Measurements from ENCODE around the gene DDO. TPM values are rescaled to one million over a fixed set of nuclear protein-coding genes. Genes with fewer than 3 reads are reported as not detected.

The DDO gene
- total and polyA plus RNA-seq, 4 donors, result 0.79 to 3.1 (median 2.0) TPM

DNA sequence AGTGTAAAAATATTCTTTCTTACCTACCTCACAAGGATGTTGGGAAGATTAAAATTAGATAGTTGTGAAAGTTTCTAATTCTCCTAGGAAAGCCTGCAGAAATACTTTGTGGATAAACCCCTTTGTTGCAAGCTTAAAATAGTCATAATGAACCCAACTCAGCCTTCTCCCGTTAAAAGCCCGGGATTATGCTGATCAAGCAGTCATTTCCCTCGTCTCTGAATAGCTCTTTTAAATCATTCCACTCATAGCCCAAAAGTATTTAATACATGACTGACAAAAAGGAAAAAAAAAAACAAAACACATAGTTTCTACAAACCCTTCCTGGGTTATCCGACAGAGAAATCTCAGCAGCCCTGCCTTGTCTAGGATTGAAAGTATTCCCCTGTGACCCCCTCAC is 46.3 kb downstream of the DDO start:
- no peak for ATAC-seq (ENCODE audit: insufficient read depth, low FRiP score)
- H3K36me3 ChIP-seq (ENCODE audit: control insufficient read depth in 4 of 4, insufficient read depth in 4 of 4, low read length in 4 of 4), result no peaks in the 10 kb centered on the region
- H3K9ac ChIP-seq (ENCODE audit: insufficient read depth in 1 of 2, low read length in 2 of 2), result no peak overlapping the region
- WGBS, 2 donors, result 47 to 53% methylated on average over 4 of the region's 4 CpGs
- no peak overlapping the region for H3K4me3 ChIP-seq
- no peaks in the 10 kb centered on the region for H3K9me3 ChIP-seq (ENCODE audit: control insufficient read depth in 4 of 4, insufficient read depth in 3 of 4, low read length in 3 of 4)
- no peak overlapping the region for H3K27ac ChIP-seq (ENCODE audit: low read depth in 1 of 2, low read length in 1 of 2)
- DNase-seq, result no peak
- no peaks in the 10 kb centered on the region for H3K27me3 ChIP-seq (ENCODE audit: control insufficient read depth in 3 of 3, insufficient read depth in 3 of 3, low read length in 2 of 3)
- no peak for TF ChIP-seq CTCF (IDR thresholded peaks at IDR 0.05; ENCODE audit: control extremely low read depth, extremely low read depth)
- no peaks in the 10 kb centered on the region for H3K4me1 ChIP-seq (ENCODE audit: control insufficient read depth in 5 of 5, insufficient read depth in 5 of 5, low read length in 5 of 5)

GRCh38 chr6:110368284-110368683 is 47.1 kb downstream of the DDO start:
- no peak overlapping the region for H3K27ac ChIP-seq (ENCODE audit: low read depth in 1 of 2, low read length in 1 of 2)
- H3K9ac ChIP-seq (ENCODE audit: insufficient read depth in 1 of 2, low read length in 2 of 2), result no peak overlapping the region
- no peak overlapping the region for H3K4me3 ChIP-seq
- no peaks in the 10 kb centered on the region for H3K4me1 ChIP-seq (ENCODE audit: control insufficient read depth in 5 of 5, insufficient read depth in 5 of 5, low read length in 5 of 5)
- no peaks in the 10 kb centered on the region for H3K27me3 ChIP-seq (ENCODE audit: control insufficient read depth in 3 of 3, insufficient read depth in 3 of 3, low read length in 2 of 3)
- no peak for ATAC-seq (ENCODE audit: insufficient read depth, low FRiP score)
- TF ChIP-seq CTCF (IDR thresholded peaks at IDR 0.05; ENCODE audit: control extremely low read depth, extremely low read depth), result no peak
- no peaks in the 10 kb centered on the region for H3K9me3 ChIP-seq (ENCODE audit: control insufficient read depth in 4 of 4, insufficient read depth in 3 of 4, low read length in 3 of 4)
- no peak for DNase-seq
- 69 to 84% methylated on average over 2 of the region's 2 CpGs for WGBS, 2 donors
- no peaks in the 10 kb centered on the region for H3K36me3 ChIP-seq (ENCODE audit: control insufficient read depth in 4 of 4, insufficient read depth in 4 of 4, low read length in 4 of 4)

GRCh38 chr6:110367825-110368224 is 47.5 kb downstream of the DDO start:
- no peak for TF ChIP-seq CTCF (IDR thresholded peaks at IDR 0.05; ENCODE audit: control extremely low read depth, extremely low read depth)
- no peak overlapping the region for H3K9ac ChIP-seq (ENCODE audit: insufficient read depth in 1 of 2, low read length in 2 of 2)
- H3K9me3 ChIP-seq (ENCODE audit: control insufficient read depth in 4 of 4, insufficient read depth in 3 of 4, low read length in 3 of 4), result no peaks in the 10 kb centered on the region
- DNase-seq (no peak), ATAC-seq (ENCODE audit: insufficient read depth, low FRiP score) (no peak)
- H3K27me3 ChIP-seq (ENCODE audit: control insufficient read depth in 3 of 3, insufficient read depth in 3 of 3, low read length in 2 of 3), result no peaks in the 10 kb centered on the region
- H3K4me3 ChIP-seq, result no peak overlapping the region
- no peak overlapping the region for H3K27ac ChIP-seq (ENCODE audit: low read depth in 1 of 2, low read length in 1 of 2)
- no peaks in the 10 kb centered on the region for H3K4me1 ChIP-seq (ENCODE audit: control insufficient read depth in 5 of 5, insufficient read depth in 5 of 5, low read length in 5 of 5)
- WGBS, 2 donors, result 93 to 96% methylated on average over 1 of the region's 1 CpG
- no peaks in the 10 kb centered on the region for H3K36me3 ChIP-seq (ENCODE audit: control insufficient read depth in 4 of 4, insufficient read depth in 4 of 4, low read length in 4 of 4)

- no peaks in the 10 kb centered on the region for H3K4me1 ChIP-seq (ENCODE audit: control insufficient read depth in 5 of 5, insufficient read depth in 5 of 5, low read length in 5 of 5)
- ATAC-seq (ENCODE audit: insufficient read depth, low FRiP score) (no peak), DNase-seq (no peak)
- H3K27me3 ChIP-seq (ENCODE audit: control insufficient read depth in 3 of 3, insufficient read depth in 3 of 3, low read length in 2 of 3), result no peaks in the 10 kb centered on the region
- H3K27ac ChIP-seq (ENCODE audit: low read depth in 1 of 2, low read length in 1 of 2), result no peak overlapping the region
- WGBS, 2 donors, result 77 to 87% methylated on average over 2 of the region's 2 CpGs
- H3K9me3 ChIP-seq (ENCODE audit: control insufficient read depth in 4 of 4, insufficient read depth in 3 of 4, low read length in 3 of 4), result no peaks in the 10 kb centered on the region
- no peak overlapping the region for H3K9ac ChIP-seq (ENCODE audit: insufficient read depth in 1 of 2, low read length in 2 of 2)
- H3K36me3 ChIP-seq (ENCODE audit: control insufficient read depth in 4 of 4, insufficient read depth in 4 of 4, low read length in 4 of 4), result no peaks in the 10 kb centered on the region
- TF ChIP-seq CTCF (IDR thresholded peaks at IDR 0.05; ENCODE audit: control extremely low read depth, extremely low read depth), result no peak
- no peak overlapping the region for H3K4me3 ChIP-seq
Measured at GRCh38 chr6:110366975-110367374, 48.4 kb downstream of the DDO start.

Measured in lung (tissue), 12 donors.